ENCODE data around the gene SMG1.

DNA sequence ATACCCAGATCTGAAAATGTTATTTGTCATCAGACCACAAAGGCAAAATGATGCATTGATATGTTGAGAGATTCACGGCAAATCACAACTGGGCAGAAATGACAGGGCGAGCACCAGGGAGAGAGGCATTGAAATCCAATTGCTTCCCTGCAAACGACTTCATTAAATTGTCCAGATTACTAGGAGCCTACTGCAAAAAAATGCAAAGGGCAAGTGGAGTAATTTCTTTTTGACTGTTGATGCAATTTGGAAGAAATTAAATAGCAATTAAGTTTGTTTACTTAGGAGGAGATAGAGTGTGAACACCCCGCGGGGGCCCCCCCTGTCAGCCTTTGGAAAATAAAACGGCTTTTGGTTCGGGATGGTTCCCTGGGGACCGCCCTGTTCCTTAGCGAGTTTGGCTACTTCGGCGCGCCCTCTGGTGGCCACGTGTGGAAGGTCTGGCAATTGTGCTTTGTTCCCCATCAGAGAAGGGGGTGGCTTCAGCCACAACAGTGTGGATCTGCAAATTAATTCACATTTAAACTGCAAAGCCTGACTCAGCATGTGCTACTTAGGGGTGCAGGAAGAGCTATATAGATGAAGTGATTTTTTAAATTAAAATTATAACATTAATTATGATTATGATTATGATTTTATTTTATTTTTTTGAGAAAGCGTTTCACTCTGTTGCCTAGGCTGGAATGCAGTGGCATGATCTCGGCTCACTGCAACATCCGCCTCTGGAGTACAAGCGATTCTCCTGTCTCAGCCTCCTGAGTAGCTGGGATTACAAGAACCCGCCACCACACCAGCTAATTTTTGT is 43.0 kb upstream of the SMG1 start:
- peak; percentile 81 for TF ChIP-seq PATZ1 (CRISPR knock-in tag; IDR thresholded peaks at IDR 0.05)
- no peak for TF ChIP-seq SMARCC2 (IDR thresholded peaks at IDR 0.05)
- 0 out of 2 replicates have a peak, but pooled peaks have one; percentile 28 for TF ChIP-seq CBX5 (CRISPR knock-in tag; IDR thresholded peaks at IDR 0.05; ENCODE audit: borderline replicate concordance)
